Transverse colon (tissue), 4 donors: Measurements from ENCODE around the gene RTN4RL1. TPM values are rescaled to one million over a fixed set of nuclear protein-coding genes. Genes with fewer than 3 reads are reported as not detected.
"Not testable (repeated sequence)": the region's sequence is repeated elsewhere in the genome, so short reads cannot be mapped to it uniquely, and the experiment has no call there.

Experiments
- DNase-seq: peaks from one replicate; pipeline ENCODE4 v3.0.0-alpha.2; 2019
- H3K27ac ChIP-seq, 4 donors: fragments of 200-600 bp; sonication (generic); 2 replicates each; pipeline ENCODE4 v1.5.1; 2016 to 2018; ENCODE audit warnings: inconsistent platforms in 4 of 4
- H3K27me3 ChIP-seq: fragments of 200-600 bp; sonication (generic); 2 replicates; pipeline ENCODE4 v1.5.1; 2017; ENCODE audit warnings: inconsistent platforms
- H3K36me3 ChIP-seq, 4 donors: fragments of 200-600 bp; sonication (generic); 2 replicates each; pipeline ENCODE4 v1.5.1; 2017 to 2019; ENCODE audit warnings: inconsistent platforms in 4 of 4
- H3K4me1 ChIP-seq, 4 donors: fragments of 200-600 bp; sonication (generic); 2 replicates each; pipeline ENCODE4 v1.5.1; 2017 to 2020; ENCODE audit warnings: inconsistent platforms in 4 of 4
- H3K4me3 ChIP-seq, 4 donors: fragments of 200-600 bp; sonication (generic); 1 replicate in 1 of 4; 2 replicates in 3 of 4; pipeline versions ENCODE4 v1.5.1 to v1.6.1; 2017 to 2019; ENCODE audit warnings: inconsistent platforms in 4 of 4
- H3K9me3 ChIP-seq, 2 donors: fragments of 200-600 bp; sonication (generic); 2 replicates each; pipeline ENCODE4 v1.5.1; 2017 to 2019; ENCODE audit warnings: inconsistent platforms in 2 of 2
- EP300 ChIP-seq: sonication (generic); formaldehyde crosslinking; IDR thresholded peaks from one replicate; pipeline ENCODE4 v1.6.1; 2017; ENCODE audit warnings: antibody characterized with exemption, low read depth
- POLR2A ChIP-seq: fragments of 450-650 bp; IDR thresholded peaks from one replicate; pipeline ENCODE4 v1.6.1; 2016; ENCODE audit warnings: antibody characterized with exemption, mild to moderate bottlenecking, moderate library complexity
- POLR2AphosphoS5 ChIP-seq, 3 donors: sonication (generic); formaldehyde crosslinking; IDR thresholded peaks; one replicate each; pipeline ENCODE4 v1.6.1; 2016; ENCODE audit warnings: antibody characterized with exemption in 3 of 3
- whole genome bisulfite sequencing, 2 donors: methylation state at CpG; one replicate each; pipeline ENCODE4 v1.1.5; 2018; ENCODE audit warnings: low coverage in 1 of 2; 5-methylcytosine and 5-hydroxymethylcytosine counted together
- in situ Hi-C, 4 donors: fragments of 200-750 bp; cut with MboI; loops; one replicate each; pipeline versions ENCODE4 v1.15.0 to v1.15.1; 2017; ENCODE audit warnings: low sequenced_read_pairs in 3 of 4, low pct_ligation_motif_present in 1 of 4, low pct_unique_long_range_greater_than_20kb in 1 of 4
- intact Hi-C: fragments of 100-400 bp; cut with DNase I; formaldehyde crosslinking; loops from one replicate; pipeline ENCODE4 v1.15.1; 2023; ENCODE audit warnings: low total_unique reads
- total RNA-seq, 4 donors: library from RNA; depleted of rRNA; stranded (reverse); fragments of >200 nt; gene quantifications; one replicate each; pipeline ENCODE4 v1.1.0, GENCODE V29; 2016
- TF ChIP-seq, protein P1 (sequence below), 5 experiments: fragments of 200-600 bp in 3 of 5; fragments of 450-650 bp in 2 of 5; sonication (generic) in 3 of 5; IDR thresholded peaks; 1 replicate in 2 of 5; 2 replicates in 3 of 5; pipeline ENCODE4 v1.5.1; 2016 to 2017; ENCODE audit warnings: antibody characterized with exemption in 5 of 5, inconsistent platforms in 3 of 5, mild to moderate bottlenecking in 2 of 5, moderate library complexity in 1 of 5

The RTN4RL1 gene
- total RNA-seq, 4 donors from 2014 or later, result 0.27 to 0.60 (median 0.48) TPM; not detected in 1

DNA sequence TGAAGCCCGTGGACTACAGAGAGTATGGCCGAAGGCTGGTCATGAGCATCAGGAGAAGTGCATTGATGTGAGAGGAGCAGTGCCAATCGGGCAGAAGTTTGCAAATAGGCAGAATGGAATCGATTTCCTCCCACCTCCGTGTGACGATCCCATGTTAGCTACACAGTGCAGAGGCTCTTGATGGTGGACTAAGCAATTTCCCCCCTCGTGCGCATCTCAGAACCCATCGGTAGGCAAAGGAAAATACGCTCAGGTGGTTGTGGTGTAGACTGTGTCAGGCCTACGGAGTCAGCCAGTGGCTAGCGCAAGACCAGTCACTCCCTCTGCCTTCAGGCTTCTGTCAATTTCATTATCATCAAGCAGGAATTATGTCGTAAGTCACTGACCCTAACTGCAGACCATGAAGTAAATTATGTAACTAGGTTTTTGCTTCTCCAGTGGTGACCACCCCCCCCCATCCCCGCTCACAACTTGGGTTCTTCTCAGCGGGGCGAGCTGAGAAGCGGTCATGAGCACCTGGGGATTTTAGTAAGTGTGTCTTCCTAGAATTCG lies 128.0 kb downstream of the RTN4RL1 start:
- WGBS, 2 donors, result 90 to 96% methylated on average over 3 to 18 of the region's 18 CpGs
- in situ Hi-C loops, result loop anchor here in 1 of 4 donors (25.0 kb wide), 1 partner anchor 390 kb away; no protein-coding TSS in a partner anchor
- Histone ChIP-seq H3K4me3 (no peak overlapping the region), H3K36me3 (peaks cover 0 to 19% (median 9%) of the 10 kb centered on the region in 4 donors), H3K27me3 (no peaks in the 10 kb centered on the region), H3K9me3 (no peaks in the 10 kb centered on the region), H3K4me1 (no peaks in the 10 kb centered on the region), H3K27ac (no peak overlapping the region)
- no peak for DNase-seq
- intact Hi-C loops, result no loop called here
- TF ChIP-seq, protein P1, sequence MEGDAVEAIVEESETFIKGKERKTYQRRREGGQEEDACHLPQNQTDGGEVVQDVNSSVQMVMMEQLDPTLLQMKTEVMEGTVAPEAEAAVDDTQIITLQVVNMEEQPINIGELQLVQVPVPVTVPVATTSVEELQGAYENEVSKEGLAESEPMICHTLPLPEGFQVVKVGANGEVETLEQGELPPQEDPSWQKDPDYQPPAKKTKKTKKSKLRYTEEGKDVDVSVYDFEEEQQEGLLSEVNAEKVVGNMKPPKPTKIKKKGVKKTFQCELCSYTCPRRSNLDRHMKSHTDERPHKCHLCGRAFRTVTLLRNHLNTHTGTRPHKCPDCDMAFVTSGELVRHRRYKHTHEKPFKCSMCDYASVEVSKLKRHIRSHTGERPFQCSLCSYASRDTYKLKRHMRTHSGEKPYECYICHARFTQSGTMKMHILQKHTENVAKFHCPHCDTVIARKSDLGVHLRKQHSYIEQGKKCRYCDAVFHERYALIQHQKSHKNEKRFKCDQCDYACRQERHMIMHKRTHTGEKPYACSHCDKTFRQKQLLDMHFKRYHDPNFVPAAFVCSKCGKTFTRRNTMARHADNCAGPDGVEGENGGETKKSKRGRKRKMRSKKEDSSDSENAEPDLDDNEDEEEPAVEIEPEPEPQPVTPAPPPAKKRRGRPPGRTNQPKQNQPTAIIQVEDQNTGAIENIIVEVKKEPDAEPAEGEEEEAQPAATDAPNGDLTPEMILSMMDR (IDR thresholded peaks at IDR 0.05), result no peak
- TF ChIP-seq POLR2AphosphoS5 (IDR thresholded peaks at IDR 0.05), result no peak
- no peak for TF ChIP-seq POLR2A
- no peak for TF ChIP-seq EP300

DNA sequence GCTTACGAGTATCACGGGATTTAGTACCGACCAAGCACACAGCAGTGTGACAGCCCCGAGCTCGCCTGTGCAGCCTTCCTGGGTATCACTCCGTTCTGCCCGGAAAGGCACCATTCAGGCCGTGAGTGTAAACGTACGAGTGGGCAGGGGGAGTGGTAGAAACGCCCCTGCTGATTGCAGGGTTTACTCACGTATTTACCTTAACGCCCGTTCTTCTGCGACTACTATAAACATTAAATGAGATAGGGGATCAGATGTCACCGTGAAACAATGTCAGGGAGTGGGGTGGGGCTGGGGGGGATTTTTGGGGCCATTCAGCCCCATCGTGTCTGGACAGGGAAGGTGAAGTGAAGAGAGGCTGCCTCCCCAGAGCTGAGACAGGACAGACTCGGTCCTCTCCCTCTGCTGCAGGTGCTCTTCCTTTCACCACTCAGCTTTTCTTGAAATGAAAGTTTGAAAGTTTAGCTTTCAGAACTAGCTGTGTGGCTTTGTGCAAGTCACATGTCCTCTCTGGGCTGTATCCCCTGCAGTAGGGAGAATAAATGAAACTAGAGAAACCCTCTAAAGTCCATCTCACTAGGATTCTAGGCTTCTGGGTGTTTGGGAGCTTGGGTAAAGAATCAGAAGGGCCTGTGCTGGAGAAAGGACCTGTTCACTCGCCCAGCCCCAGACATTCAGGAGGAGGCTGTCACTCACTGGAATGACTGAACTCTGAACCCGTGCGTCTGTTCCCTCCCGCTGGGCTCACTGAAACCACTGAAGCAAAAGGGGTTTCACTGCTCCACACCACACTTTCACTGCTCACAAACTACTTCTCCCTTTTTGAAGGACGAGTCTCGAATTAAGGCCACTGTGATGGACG lies 128.7 kb downstream of the RTN4RL1 start:
- intact Hi-C loops (no loop called here), in situ Hi-C loops (loop anchor here in 1 of 4 donors (25.0 kb wide), 1 partner anchor 391 kb away; no protein-coding TSS in a partner anchor)
- Histone ChIP-seq H3K36me3 (peaks cover 0 to 19% (median 9%) of the 10 kb centered on the region in 4 donors), H3K27ac (no peak overlapping the region), H3K4me1 (no peaks in the 10 kb centered on the region), H3K27me3 (no peaks in the 10 kb centered on the region), H3K4me3 (no peak overlapping the region), H3K9me3 (no peaks in the 10 kb centered on the region)
- WGBS, 2 donors, result 77 to 79% methylated on average over 6 to 25 of the region's 25 CpGs
- no peak for DNase-seq
- no peak for TF ChIP-seq POLR2A
- no peak for TF ChIP-seq EP300
- TF ChIP-seq, protein P1 (IDR thresholded peaks at IDR 0.05), result no peak
- TF ChIP-seq POLR2AphosphoS5 (IDR thresholded peaks at IDR 0.05), result no peak

DNA sequence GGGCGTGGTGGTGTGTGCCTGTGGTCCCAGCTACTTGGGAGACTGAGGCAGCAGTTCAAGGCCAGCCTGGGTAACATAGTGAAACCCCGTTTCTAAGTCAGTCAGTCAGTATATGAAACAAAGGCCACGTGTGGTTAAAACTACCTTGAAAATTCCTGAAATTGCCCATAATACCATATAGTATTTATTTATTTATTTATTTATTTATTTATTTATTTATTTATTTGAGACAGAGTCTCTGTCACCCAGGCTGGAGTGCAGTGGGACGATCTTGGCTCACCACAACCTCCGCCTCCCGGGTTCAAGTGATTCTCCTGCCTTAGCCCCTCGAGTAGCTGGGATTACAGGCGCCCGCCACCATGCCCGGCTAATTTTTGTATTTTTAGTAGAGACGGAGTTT lies 129.7 kb downstream of the RTN4RL1 start:
- H3K36me3 ChIP-seq, result peaks cover 0 to 26% (median 12%) of the 10 kb centered on the region in 4 donors
- intact Hi-C loops, H3K27ac ChIP-seq, H3K4me1 ChIP-seq, H3K4me3 ChIP-seq, H3K9me3 ChIP-seq, DNase-seq, H3K27me3 ChIP-seq: not testable (repeated sequence)
- in situ Hi-C loops, result loop anchor here in 1 of 4 donors (25.0 kb wide), 1 partner anchor 392 kb away; no protein-coding TSS in a partner anchor
- 91 to 96% methylated on average over 11 of the region's 11 CpGs for WGBS, 2 donors

DNA sequence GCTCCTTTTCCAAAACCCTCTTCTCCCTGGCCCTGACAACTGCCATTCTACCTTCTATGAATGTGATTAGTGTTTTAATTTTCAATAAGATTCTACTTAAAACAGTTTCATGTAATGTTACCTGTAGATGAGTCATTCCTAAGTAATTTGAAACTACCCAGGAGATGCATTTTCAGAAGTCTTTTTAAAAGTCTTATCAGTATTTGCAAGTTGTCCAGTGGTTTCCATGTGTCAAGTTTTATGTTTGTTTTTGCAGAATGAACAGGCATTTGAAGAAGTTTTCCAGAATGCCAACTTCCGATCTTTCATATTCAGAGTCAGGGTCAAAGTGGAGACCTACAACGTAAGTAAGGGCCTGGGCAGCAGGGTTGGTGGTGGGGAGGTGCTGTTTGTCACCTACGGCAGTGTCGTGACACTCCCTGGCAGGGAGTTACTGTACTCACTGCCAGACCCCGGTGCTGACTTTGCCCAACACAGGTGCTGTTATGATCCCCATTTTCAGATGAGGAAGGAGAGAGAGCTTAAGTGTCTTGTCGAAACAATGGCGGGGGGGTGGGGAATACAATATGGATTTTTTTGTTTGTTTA lies 130.3 kb downstream of the RTN4RL1 start:
- Histone ChIP-seq H3K9me3 (no peaks in the 10 kb centered on the region), H3K4me3 (no peak overlapping the region), H3K27ac (no peak overlapping the region), H3K36me3 (peaks cover 0 to 30% (median 13%) of the 10 kb centered on the region in 4 donors), H3K27me3 (no peaks in the 10 kb centered on the region), H3K4me1 (no peaks in the 10 kb centered on the region)
- DNase-seq, result no peak
- in situ Hi-C loops, result loop anchor here in 1 of 4 donors (25.0 kb wide), 1 partner anchor 392 kb away; no protein-coding TSS in a partner anchor
- intact Hi-C loops, result no loop called here
- WGBS, 2 donors, result 95% methylated on average over 4 to 7 of the region's 7 CpGs
- TF ChIP-seq, protein P1 (IDR thresholded peaks at IDR 0.05), result no peak
- no peak for TF ChIP-seq POLR2A
- TF ChIP-seq EP300, result no peak
- no peak for TF ChIP-seq POLR2AphosphoS5 (IDR thresholded peaks at IDR 0.05)
